Testis (tissue), 3 donors: Measurements from ENCODE around the gene ZFYVE28. TPM values are rescaled to one million over a fixed set of nuclear protein-coding genes. Genes with fewer than 3 reads are reported as not detected.

Experiments used
- DNase-seq: peaks from one replicate; pipeline ENCODE4 v3.0.0-alpha.2; 2019
- H3K27ac ChIP-seq, 2 donors: fragments of 200-600 bp; sonication (generic); one replicate each; pipeline ENCODE4 v1.5.1; 2019
- H3K27me3 ChIP-seq: fragments of 200-600 bp; sonication (generic); one replicate; pipeline ENCODE4 v1.5.1; 2019
- H3K36me3 ChIP-seq: fragments of 200-600 bp; sonication (generic); one replicate; pipeline ENCODE4 v1.5.1; 2017; ENCODE audit warnings: low read depth; ENCODE audit errors: missing control alignments
- H3K4me1 ChIP-seq: fragments of 200-600 bp; sonication (generic); one replicate; pipeline ENCODE4 v1.5.1; 2019
- H3K4me3 ChIP-seq, 2 donors: fragments of 200-600 bp; sonication (generic); one replicate each; pipeline ENCODE4 v1.5.1; 2017 to 2019
- H3K9me3 ChIP-seq: fragments of 200-600 bp; sonication (generic); one replicate; pipeline ENCODE4 v1.5.1; 2017
- POLR2A ChIP-seq: fragments of 450-650 bp; IDR thresholded peaks from one replicate; pipeline ENCODE4 v1.6.1; 2017; ENCODE audit warnings: antibody characterized with exemption, mild to moderate bottlenecking, moderate library complexity
- WGBS, 2 donors: methylation state at CpG; one replicate each; pipeline ENCODE4 v1.1.5; 2018; 5-methylcytosine and 5-hydroxymethylcytosine counted together
- intact Hi-C: fragments of 100-400 bp; cut with DNase I; formaldehyde crosslinking; loops from one replicate; pipeline ENCODE4 v1.15.1; 2023; ENCODE audit warnings: low total_unique reads
- polyA plus RNA-seq: library from polyadenylated mRNA; stranded (reverse); fragments of 350-450 nt; fragmentation: Illumina TruSeq; extraction: RNeasy Lipid Tissue Mini Kit (QIAGEN cat#74804); gene quantifications from one replicate; pipeline ENCODE4 v1.2.3, GENCODE V29; 2014; ENCODE audit warnings: low read depth, low replicate concordance; ENCODE audit not compliant: insufficient read depth
- total RNA-seq, 2 donors: library from RNA; depleted of rRNA; stranded (reverse); fragments of >200 nt; gene quantifications; one replicate each; pipeline ENCODE4 v1.2.3, GENCODE V29; 2016
- TF ChIP-seq, protein P1 (sequence below), 3 experiments: fragments of 450-650 bp in 2 of 3; fragments of 200-600 bp in 1 of 3; sonication (generic) in 1 of 3; IDR thresholded peaks; one replicate each; pipeline ENCODE4 v1.5.1; 2016 to 2019; ENCODE audit warnings: antibody characterized with exemption in 3 of 3, mild to moderate bottlenecking in 2 of 3, moderate library complexity in 1 of 3

Gene ZFYVE28
- total and polyA plus RNA-seq, 3 donors from 2014 or later: 14.7 to 55.3 (median 40.5) TPM

DNA sequence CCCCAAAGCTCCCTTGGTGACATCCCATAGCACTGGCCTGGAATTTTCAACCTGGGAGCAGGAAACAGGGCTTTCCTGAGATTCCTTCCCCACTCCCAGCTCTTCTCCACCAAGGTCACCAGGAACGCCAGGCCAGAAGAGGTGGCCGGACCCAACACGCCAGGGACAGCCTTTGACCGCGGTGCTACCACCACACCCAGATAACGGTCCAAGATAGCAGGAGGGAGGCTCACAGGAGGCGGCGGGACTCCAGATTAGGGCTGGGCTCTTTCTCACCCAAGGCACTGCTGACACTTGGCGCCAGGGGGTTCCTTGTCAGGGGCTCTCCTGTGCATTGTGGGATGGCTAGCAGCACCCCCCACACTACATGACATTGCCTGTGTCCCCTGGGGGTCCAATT, 22.9 kb downstream of the ZFYVE28 start:
- Histone ChIP-seq H3K27me3 (no peaks in the 10 kb centered on the region), H3K9me3 (no peaks in the 10 kb centered on the region), H3K36me3 (no peaks in the 10 kb centered on the region), H3K27ac (no peak overlapping the region), H3K4me3 (no peak overlapping the region), H3K4me1 (peaks cover 17% of the 10 kb centered on the region)
- TF ChIP-seq, protein P1, sequence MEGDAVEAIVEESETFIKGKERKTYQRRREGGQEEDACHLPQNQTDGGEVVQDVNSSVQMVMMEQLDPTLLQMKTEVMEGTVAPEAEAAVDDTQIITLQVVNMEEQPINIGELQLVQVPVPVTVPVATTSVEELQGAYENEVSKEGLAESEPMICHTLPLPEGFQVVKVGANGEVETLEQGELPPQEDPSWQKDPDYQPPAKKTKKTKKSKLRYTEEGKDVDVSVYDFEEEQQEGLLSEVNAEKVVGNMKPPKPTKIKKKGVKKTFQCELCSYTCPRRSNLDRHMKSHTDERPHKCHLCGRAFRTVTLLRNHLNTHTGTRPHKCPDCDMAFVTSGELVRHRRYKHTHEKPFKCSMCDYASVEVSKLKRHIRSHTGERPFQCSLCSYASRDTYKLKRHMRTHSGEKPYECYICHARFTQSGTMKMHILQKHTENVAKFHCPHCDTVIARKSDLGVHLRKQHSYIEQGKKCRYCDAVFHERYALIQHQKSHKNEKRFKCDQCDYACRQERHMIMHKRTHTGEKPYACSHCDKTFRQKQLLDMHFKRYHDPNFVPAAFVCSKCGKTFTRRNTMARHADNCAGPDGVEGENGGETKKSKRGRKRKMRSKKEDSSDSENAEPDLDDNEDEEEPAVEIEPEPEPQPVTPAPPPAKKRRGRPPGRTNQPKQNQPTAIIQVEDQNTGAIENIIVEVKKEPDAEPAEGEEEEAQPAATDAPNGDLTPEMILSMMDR (IDR thresholded peaks at IDR 0.05): no peak
- TF ChIP-seq POLR2A: no peak
- intact Hi-C loops: no loop called here
- WGBS, 2 donors: 71 to 94% methylated on average over 7 to 9 of the region's 9 CpGs
- no peak for DNase-seq

DNA sequence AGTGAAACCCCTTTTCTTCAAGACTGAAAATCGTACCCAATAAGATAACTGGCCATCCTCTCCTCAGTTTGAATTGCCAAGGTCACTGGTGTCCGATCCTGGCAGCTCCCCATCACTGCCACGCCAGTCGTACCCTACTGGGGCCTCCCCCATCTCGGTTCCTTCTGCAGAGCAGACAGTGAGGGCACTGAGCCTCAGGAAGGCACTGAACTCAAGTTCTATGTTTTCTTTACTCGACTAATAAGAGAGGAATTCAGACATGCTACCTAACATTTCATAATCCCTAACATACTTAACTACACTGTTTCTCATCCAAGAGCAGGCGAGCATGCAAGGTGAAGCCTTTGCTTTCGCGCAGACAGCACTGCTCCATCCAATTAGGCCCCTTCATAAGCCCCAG, 23.4 kb downstream of the ZFYVE28 start:
- WGBS, 2 donors: 59 to 80% methylated on average over 8 to 9 of the region's 9 CpGs
- H3K4me3 ChIP-seq: no peak overlapping the region
- H3K4me1 ChIP-seq: peaks cover 17% of the 10 kb centered on the region
- intact Hi-C loops: no loop called here
- no peak for TF ChIP-seq POLR2A
- no peaks in the 10 kb centered on the region for H3K27me3 ChIP-seq
- H3K9me3 ChIP-seq: no peaks in the 10 kb centered on the region
- peak; percentile 59 for DNase-seq
- no peak overlapping the region for H3K27ac ChIP-seq
- no peaks in the 10 kb centered on the region for H3K36me3 ChIP-seq

DNA sequence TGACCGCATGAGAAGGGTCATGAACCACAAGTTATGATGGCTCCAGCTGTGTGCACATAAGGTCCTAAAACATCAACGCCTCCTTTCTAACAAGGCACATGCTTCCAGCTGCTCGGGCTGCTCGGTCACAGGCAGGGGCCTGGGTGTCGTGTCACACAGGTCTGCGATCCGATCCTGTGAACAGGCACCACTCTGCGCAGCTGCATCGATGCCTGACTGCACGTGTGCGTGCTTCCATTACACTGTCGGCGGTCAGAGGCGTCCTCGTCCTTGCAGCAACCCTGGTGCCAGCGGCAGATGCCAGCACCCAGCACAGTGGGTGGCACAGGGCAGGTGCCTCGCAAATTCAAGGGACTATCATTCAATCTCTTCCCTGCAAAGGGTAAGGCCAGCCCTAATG, 23.9 kb downstream of the ZFYVE28 start:
- no peak overlapping the region for H3K4me3 ChIP-seq
- DNase-seq: no peak
- peaks cover 17% of the 10 kb centered on the region for H3K4me1 ChIP-seq
- no peaks in the 10 kb centered on the region for H3K9me3 ChIP-seq
- H3K36me3 ChIP-seq: no peaks in the 10 kb centered on the region
- intact Hi-C loops: no loop called here
- WGBS, 2 donors: 89 to 92% methylated on average over 11 to 17 of the region's 17 CpGs
- TF ChIP-seq, protein P1 (IDR thresholded peaks at IDR 0.05): no peak
- no peak for TF ChIP-seq POLR2A
- no peak overlapping the region for H3K27ac ChIP-seq
- no peaks in the 10 kb centered on the region for H3K27me3 ChIP-seq

DNA sequence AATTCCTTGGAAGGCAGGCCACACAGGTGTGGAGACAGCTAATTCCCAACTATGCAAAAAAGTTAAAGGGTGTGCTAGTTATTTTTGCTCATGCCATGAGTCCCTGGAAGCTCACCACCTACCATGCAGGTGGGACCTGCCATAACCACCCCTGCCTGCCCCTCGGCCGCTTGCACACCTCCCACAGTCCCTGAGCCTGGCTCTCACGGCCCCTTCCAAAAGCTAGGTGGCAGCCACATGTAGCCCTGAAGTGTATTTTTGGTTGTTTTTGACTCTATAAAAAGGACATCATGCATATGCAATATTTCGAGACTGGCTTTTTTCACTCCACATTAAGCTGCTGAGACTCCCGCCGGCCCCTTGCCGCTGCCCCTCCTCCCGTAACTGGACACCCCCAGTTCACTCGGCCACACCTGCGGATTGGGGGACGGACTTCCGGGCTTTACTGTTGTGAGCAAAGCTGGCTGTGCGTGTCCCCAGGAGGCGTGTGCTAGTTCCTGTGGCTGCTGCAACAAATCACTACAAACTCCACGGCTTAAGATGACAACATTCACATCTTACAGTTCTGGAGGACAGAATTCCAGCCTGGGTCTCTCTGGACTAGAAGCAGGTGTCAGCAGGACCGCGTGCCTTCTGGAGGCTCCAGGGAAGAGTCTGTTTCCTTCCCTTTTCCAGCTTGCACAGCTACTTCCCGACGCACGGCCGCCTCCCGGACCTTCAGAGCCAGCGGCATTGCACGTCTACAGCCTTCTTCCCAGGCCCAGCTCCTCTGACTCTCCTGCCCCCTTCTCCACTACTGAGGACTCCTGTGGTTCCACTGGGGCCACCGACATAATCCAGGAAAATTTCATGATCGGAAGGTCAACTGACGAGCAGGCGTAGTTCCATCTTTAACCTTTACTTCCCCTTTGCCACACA, 24.8 kb downstream of the ZFYVE28 start:
- no peaks in the 10 kb centered on the region for H3K36me3 ChIP-seq
- H3K9me3 ChIP-seq: no peaks in the 10 kb centered on the region
- no peak for DNase-seq
- intact Hi-C loops: no loop called here
- peaks cover 19% of the 10 kb centered on the region for H3K4me1 ChIP-seq
- H3K4me3 ChIP-seq: no peak overlapping the region
- TF ChIP-seq, protein P1 (IDR thresholded peaks at IDR 0.05): no peak
- TF ChIP-seq POLR2A: no peak
- H3K27ac ChIP-seq: no peak overlapping the region
- no peaks in the 10 kb centered on the region for H3K27me3 ChIP-seq
- 35 to 38% methylated on average over 28 of the region's 28 CpGs for WGBS, 2 donors

DNA sequence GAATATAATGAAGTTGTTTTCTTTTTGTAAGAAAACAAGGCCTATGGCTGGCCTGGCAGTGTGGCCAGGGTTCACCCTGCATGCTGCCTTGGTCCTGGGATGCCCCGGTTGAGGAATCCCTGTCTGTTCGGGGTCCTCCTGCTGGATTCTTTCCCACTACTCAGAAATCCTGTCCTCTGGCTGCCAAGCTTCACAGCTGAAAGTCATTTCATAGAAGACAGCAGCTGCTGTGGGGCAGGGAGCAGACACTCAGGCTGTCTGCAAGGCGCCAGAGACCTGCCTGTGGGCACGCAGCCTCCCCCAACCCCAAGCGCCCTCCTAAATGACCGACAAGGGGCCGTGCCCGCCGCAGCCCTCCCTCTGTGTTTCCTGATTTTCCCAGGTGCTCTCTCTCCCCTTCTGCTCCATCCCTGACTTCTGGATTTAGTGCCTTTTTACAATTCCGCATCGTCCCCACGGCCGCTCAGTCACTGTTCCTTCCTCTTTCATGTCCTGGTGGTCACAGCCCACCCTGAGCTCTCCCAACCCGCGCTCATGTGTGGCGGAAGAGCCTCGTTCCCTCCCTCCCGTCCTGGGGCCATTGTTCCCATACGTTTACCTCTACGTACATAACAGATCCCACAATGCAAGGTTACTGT, 27.5 kb downstream of the ZFYVE28 start:
- no peaks in the 10 kb centered on the region for H3K36me3 ChIP-seq
- no peak overlapping the region for H3K4me3 ChIP-seq
- H3K27me3 ChIP-seq: no peaks in the 10 kb centered on the region
- no peak for DNase-seq
- WGBS, 2 donors: 81% methylated on average over 20 of the region's 20 CpGs
- TF ChIP-seq, protein P1 (IDR thresholded peaks at IDR 0.05): no peak
- no peak for TF ChIP-seq POLR2A
- H3K4me1 ChIP-seq: peaks cover 24% of the 10 kb centered on the region
- intact Hi-C loops: no loop called here
- no peak overlapping the region for H3K27ac ChIP-seq
- H3K9me3 ChIP-seq: no peaks in the 10 kb centered on the region
